IMR-90 (cell line): ENCODE results near the gene LIMS1. TPM values are rescaled to one million over a fixed set of nuclear protein-coding genes. Genes with fewer than 3 reads are reported as not detected.
"Not testable (repeated sequence)": the region's sequence is repeated elsewhere in the genome, so short reads cannot be mapped to it uniquely, and the experiment has no call there.

Experiments used
- ATAC-seq: fragments of 200-7000 bp; cut with Tn5 transposase; 2 replicates; pipeline ENCODE4 v1.9.1; 2020; ENCODE audit warnings: low read depth, mild to moderate bottlenecking, moderate library complexity
- BruUV-seq: library from RNA; stranded (reverse); fragments of 400-500 nt; replicated peaks from 2 replicates; lab custom pipeline; 2021; lab: Mats Ljungman, UMichigan
- CTCF ChIA-PET: fragments of 300-600 bp; formaldehyde crosslinking; extraction: SDS; loops from one replicate; lab custom pipeline; 2021; ENCODE audit warnings: antibody characterized with exemption; lab: Yijun Ruan, JAX
- POLR2A ChIA-PET: fragments of 300-600 bp; sonication (Branson Sonifier 250); formaldehyde crosslinking; loops from one replicate; lab custom pipeline; 2022; ENCODE audit warnings: antibody characterized with exemption; ENCODE audit not compliant: unreplicated experiment; lab: Charles Lee
- DNase-seq: peaks from one replicate; pipeline ENCODE4 v3.0.0; 2013
- H2AFZ ChIP-seq: replicated peaks from 2 replicates; pipeline ENCODE3; 2013; ENCODE audit warnings: low read length, mild to moderate bottlenecking; ENCODE audit not compliant: poor library complexity
- H2AK5ac ChIP-seq: 2 replicates; pipeline ENCODE4 v1.6.1; 2013; ENCODE audit warnings: low read depth, low read length, inconsistent platforms
- H2AK9ac ChIP-seq: replicated peaks from 2 replicates; pipeline ENCODE3; 2013; ENCODE audit warnings: mild to moderate bottlenecking, low read depth, low read length, moderate library complexity; ENCODE audit not compliant: poor library complexity
- H2BK120ac ChIP-seq: 2 replicates; pipeline ENCODE4 v1.6.1; 2013; ENCODE audit warnings: low read depth, low read length, inconsistent platforms
- H2BK15ac ChIP-seq: 3 replicates; pipeline ENCODE4 v1.6.1; 2013; ENCODE audit warnings: low read depth, low read length, inconsistent platforms
- H2BK20ac ChIP-seq: 2 replicates; pipeline ENCODE4 v1.6.1; 2013; ENCODE audit warnings: low read depth, mild to moderate bottlenecking, inconsistent platforms, low read length, moderate library complexity
- H2BK5ac ChIP-seq: 2 replicates; pipeline ENCODE4 v1.6.1; 2013; ENCODE audit warnings: mild to moderate bottlenecking, low read depth, low read length, inconsistent platforms; ENCODE audit not compliant: poor library complexity, severe bottlenecking
- H3K14ac ChIP-seq: replicated peaks from 2 replicates; pipeline ENCODE4 v1.6.1; 2013; ENCODE audit warnings: low read depth, low read length, inconsistent platforms
- H3K18ac ChIP-seq: 2 replicates; pipeline ENCODE4 v1.6.1; 2013; ENCODE audit warnings: low read depth, low read length, control low read depth
- H3K23ac ChIP-seq: 2 replicates; pipeline ENCODE4 v1.6.1; 2013; ENCODE audit warnings: low read depth, low read length, inconsistent platforms
- H3K27ac ChIP-seq: 2 replicates; pipeline ENCODE4 v1.5.1; 2013; ENCODE audit warnings: mild to moderate bottlenecking, control low read depth, low read length; ENCODE audit not compliant: insufficient read depth
- H3K27me3 ChIP-seq: 2 replicates; pipeline ENCODE4 v1.6.1; 2013; ENCODE audit warnings: low read length; ENCODE audit not compliant: control insufficient read depth, insufficient read depth
- H3K36me3 ChIP-seq: 2 replicates; pipeline ENCODE4 v1.6.1; 2013; ENCODE audit warnings: low read length, mixed read lengths; ENCODE audit not compliant: control insufficient read depth, insufficient read depth
- H3K4ac ChIP-seq: 2 replicates; pipeline ENCODE4 v1.6.1; 2013; ENCODE audit warnings: low read depth, low read length, inconsistent platforms
- H3K4me1 ChIP-seq: 2 replicates; pipeline ENCODE4 v1.6.1; 2013; ENCODE audit warnings: low read length, mixed read lengths; ENCODE audit not compliant: control insufficient read depth, insufficient read depth
- H3K4me2 ChIP-seq: 2 replicates; pipeline ENCODE4 v1.6.1; 2013; ENCODE audit warnings: low read depth, mild to moderate bottlenecking, control low read depth, low read length, moderate library complexity
- H3K4me3 ChIP-seq: 2 replicates; pipeline ENCODE4 v1.5.1; 2013; ENCODE audit warnings: low read depth, mild to moderate bottlenecking, control low read depth, low read length, moderate library complexity; ENCODE audit not compliant: insufficient read depth
- H3K56ac ChIP-seq: 2 replicates; pipeline ENCODE4 v1.6.1; 2013; ENCODE audit warnings: low read length, inconsistent platforms; ENCODE audit not compliant: insufficient read depth; ENCODE audit errors: extremely low read depth
- H3K79me1 ChIP-seq, 2 experiments: 2 replicates each; pipeline ENCODE4 v1.6.1; 2013; ENCODE audit warnings: low read length in 2 of 2, inconsistent platforms in 1 of 2, low read depth in 1 of 2
- H3K9ac ChIP-seq: 2 replicates; pipeline ENCODE4 v1.6.1; 2013; ENCODE audit warnings: low read depth, low read length, control low read depth
- H3K9me1 ChIP-seq: 2 replicates; pipeline ENCODE4 v1.6.1; 2013; ENCODE audit warnings: low read length, inconsistent platforms; ENCODE audit not compliant: insufficient read depth
- H3K9me3 ChIP-seq: 2 replicates; pipeline ENCODE4 v1.6.1; 2013; ENCODE audit warnings: low read length; ENCODE audit not compliant: control insufficient read depth, insufficient read depth
- H4K20me1 ChIP-seq: 2 replicates; pipeline ENCODE4 v1.6.1; 2013; ENCODE audit warnings: low read length, inconsistent platforms; ENCODE audit not compliant: insufficient read depth
- H4K5ac ChIP-seq: 2 replicates; pipeline ENCODE4 v1.6.1; 2013; ENCODE audit warnings: mild to moderate bottlenecking, low read depth, low read length, control low read depth
- H4K8ac ChIP-seq, 2 experiments: 2 replicates each; pipeline ENCODE4 v1.6.1; 2013; ENCODE audit warnings: low read depth in 2 of 2, low read length in 2 of 2, control low read depth in 1 of 2, inconsistent platforms in 1 of 2
- H4K91ac ChIP-seq: 2 replicates; pipeline ENCODE4 v1.6.1; 2013; ENCODE audit warnings: low read depth, low read length, inconsistent platforms; ENCODE audit not compliant: insufficient read depth
- CEBPB ChIP-seq: IDR thresholded peaks from 2 replicates; pipeline ENCODE4 v1.6.1; 2012; ENCODE audit warnings: low read depth, low read length, improper control_type of control experiment
- FOS ChIP-seq: fragments of 150-350 bp; IDR thresholded peaks from 2 replicates; pipeline ENCODE4 v1.6.1; 2016; ENCODE audit warnings: low read depth, low read length
- MAFK ChIP-seq: IDR thresholded peaks from 2 replicates; pipeline ENCODE4 v1.6.1; 2012; ENCODE audit warnings: low read depth, low read length, improper control_type of control experiment
- MXI1 ChIP-seq: IDR thresholded peaks from 2 replicates; pipeline ENCODE4 v1.6.1; 2012; ENCODE audit warnings: low read depth, mild to moderate bottlenecking, low read length, moderate library complexity, borderline replicate concordance
- RAD21 ChIP-seq: IDR thresholded peaks from 2 replicates; pipeline ENCODE4 v1.6.1; 2012; ENCODE audit warnings: low read length, improper control_type of control experiment
- SMC3 ChIP-seq: fragments of 150-350 bp; IDR thresholded peaks from 2 replicates; pipeline ENCODE4 v1.6.1; 2016; ENCODE audit warnings: low read depth, mild to moderate bottlenecking, antibody characterized with exemption, low read length, moderate library complexity
- USF2 ChIP-seq: fragments of 150-350 bp; IDR thresholded peaks from 2 replicates; pipeline ENCODE4 v1.6.1; 2017; ENCODE audit warnings: mild to moderate bottlenecking, antibody characterized with exemption, low read length, low read depth
- WGBS, 2 experiments: methylation state at CpG; one replicate each; pipeline versions ENCODE4 v1.1.5 to v1.1.7; 2013; ENCODE audit warnings: missing lambda C conversion rate in 2 of 2; ENCODE audit not compliant: insufficient read length in 1 of 2; ENCODE audit errors: extremely low coverage in 2 of 2; 5-methylcytosine and 5-hydroxymethylcytosine counted together
- dilution Hi-C: fragments of 300-500 bp; cut with HindIII; formaldehyde crosslinking; loops from one replicate; pipeline ENCODE4 v1.14.3; 2018; ENCODE audit warnings: low sequenced_read_pairs; ENCODE audit not compliant: unreplicated experiment
- in situ Hi-C: fragments of 300-500 bp; cut with MboI; formaldehyde crosslinking; loops from 3 replicates; pipeline ENCODE4 v1.14.3; 2019; ENCODE audit warnings: low sequenced_read_pairs, inconsistent platforms, mixed read lengths
- intact Hi-C: fragments of 100-400 bp; cut with micrococcal nuclease; formaldehyde crosslinking; loops from 2 replicates; pipeline ENCODE4 v1.10.0; 2022
- polyA plus RNA-seq, 3 experiments: library from polyadenylated mRNA; depleted of rRNA; stranded (reverse); fragments of >200 nt; gene quantifications; 2 replicates each; pipeline ENCODE4 v1.2.3, GENCODE V29; 2012; ENCODE audit warnings: low replicate concordance in 1 of 3
- total RNA-seq: library from RNA; depleted of rRNA; stranded (reverse); fragments of >200 nt; gene quantifications from 2 replicates; pipeline ENCODE4 v1.2.3, GENCODE V29; 2012

Gene LIMS1
- total and polyA plus RNA-seq, 2 of the 4 experiments (the other 2 are of a cell fraction): 59.1 to 131 TPM

GRCh38 chr2:108492364-108492763 is 41.9 kb upstream of the LIMS1 start:
- Histone ChIP-seq H2BK120ac (no peak overlapping the region), H4K8ac (no peak overlapping the region), H3K27ac (no peak overlapping the region), H4K91ac (no peak overlapping the region), H2BK20ac (no peak overlapping the region), H3K9me3 (no peaks in the 10 kb centered on the region), H2AFZ (no peak overlapping the region), H3K56ac (no peak overlapping the region), H3K14ac (peak overlapping the region; percentile 64; the same call in 1 of the 2 replicates), H3K9ac (no peak overlapping the region), H4K5ac (no peak overlapping the region), H2BK15ac (no peak overlapping the region), H3K9me1 (peaks cover 3% of the 10 kb centered on the region; the same call in 1 of the 2 replicates), H3K27me3 (no peaks in the 10 kb centered on the region), H3K36me3 (peaks cover 23% of the 10 kb centered on the region), H2AK5ac (no peak overlapping the region), H3K4ac (no peak overlapping the region), H2BK5ac (peak overlapping the region; percentile 55), H3K4me2 (peak overlapping the region; percentile 31; the same call in 1 of the 2 replicates), H3K79me1 (0 out of 4 replicates have a peak, but pooled peaks cover 0 to 4% of the 10 kb centered on the region in 2 experiments), H3K23ac (no peak overlapping the region), H4K20me1 (no peaks in the 10 kb centered on the region), H3K4me1 (peaks cover 3% of the 10 kb centered on the region; the same call in 1 of the 2 replicates), H3K4me3 (no peak overlapping the region), H2AK9ac (no peak overlapping the region), H3K18ac (no peak overlapping the region)
- peak; percentile 94 for DNase-seq
- CTCF ChIA-PET: no interaction called here
- POLR2A ChIA-PET: no interaction called here
- intact Hi-C loops: loop anchor here (1.0 to 2.0 kb wide), 2 partner anchors 92 to 142 kb away; no protein-coding TSS in a partner anchor
- no CpG with 5 or more reads among the region's 4 CpGs for WGBS, 2 experiments
- peak; percentile 77; the same call in 1 of the 2 replicates for TF ChIP-seq FOS
- peak; percentile 99 for TF ChIP-seq MAFK
- TF ChIP-seq MXI1: no peak
- peak; percentile 94 for TF ChIP-seq CEBPB
- TF ChIP-seq USF2: no peak
- peak; percentile 38; the same call in 1 of the 2 replicates for TF ChIP-seq RAD21
- TF ChIP-seq SMC3: peak; percentile 16; the same call in 1 of the 2 replicates
- in situ Hi-C loops: no loop called here
- peak; percentile 93 for ATAC-seq
- no TSS peak for BruUV-seq
- dilution Hi-C loops: no loop called here

GRCh38 chr2:108496167-108496566 is 38.1 kb upstream of the LIMS1 start:
- BruUV-seq, H3K4me3 ChIP-seq, H3K27ac ChIP-seq, H3K9ac ChIP-seq, H2AFZ ChIP-seq, H3K27me3 ChIP-seq, H3K9me3 ChIP-seq, ATAC-seq, H4K91ac ChIP-seq, H3K4ac ChIP-seq, H2AK9ac ChIP-seq, H3K4me1 ChIP-seq, H4K5ac ChIP-seq, POLR2A ChIA-PET, H3K23ac ChIP-seq, H4K20me1 ChIP-seq, DNase-seq, H2BK120ac ChIP-seq, H3K4me2 ChIP-seq, H2BK15ac ChIP-seq, in situ Hi-C loops, dilution Hi-C loops, H2AK5ac ChIP-seq, H2BK5ac ChIP-seq, H3K9me1 ChIP-seq, intact Hi-C loops, H3K56ac ChIP-seq, H2BK20ac ChIP-seq, H4K8ac ChIP-seq, H3K79me1 ChIP-seq, H3K14ac ChIP-seq, H3K18ac ChIP-seq: not testable (repeated sequence)
- peaks cover 19% of the 10 kb centered on the region for H3K36me3 ChIP-seq
- CTCF ChIA-PET: interaction anchor here (0.7 kb wide), 1 partner anchor 51 kb away, joined by 3 read pairs; no protein-coding TSS in a partner anchor
- no CpG with 5 or more reads among the region's 3 CpGs for WGBS, 2 experiments
